Colon (tissue), 2 donors: ENCODE measurements around the gene HSF4.

Source experiments
- FAIRE-seq: peaks from 2 replicates; lab custom pipeline; 2012; peaks lifted over from hg19 to GRCh38; lab: Jason Lieb, UNC
- donor health status: control.
- donor health status: control.

The HSF4 gene

DNA sequence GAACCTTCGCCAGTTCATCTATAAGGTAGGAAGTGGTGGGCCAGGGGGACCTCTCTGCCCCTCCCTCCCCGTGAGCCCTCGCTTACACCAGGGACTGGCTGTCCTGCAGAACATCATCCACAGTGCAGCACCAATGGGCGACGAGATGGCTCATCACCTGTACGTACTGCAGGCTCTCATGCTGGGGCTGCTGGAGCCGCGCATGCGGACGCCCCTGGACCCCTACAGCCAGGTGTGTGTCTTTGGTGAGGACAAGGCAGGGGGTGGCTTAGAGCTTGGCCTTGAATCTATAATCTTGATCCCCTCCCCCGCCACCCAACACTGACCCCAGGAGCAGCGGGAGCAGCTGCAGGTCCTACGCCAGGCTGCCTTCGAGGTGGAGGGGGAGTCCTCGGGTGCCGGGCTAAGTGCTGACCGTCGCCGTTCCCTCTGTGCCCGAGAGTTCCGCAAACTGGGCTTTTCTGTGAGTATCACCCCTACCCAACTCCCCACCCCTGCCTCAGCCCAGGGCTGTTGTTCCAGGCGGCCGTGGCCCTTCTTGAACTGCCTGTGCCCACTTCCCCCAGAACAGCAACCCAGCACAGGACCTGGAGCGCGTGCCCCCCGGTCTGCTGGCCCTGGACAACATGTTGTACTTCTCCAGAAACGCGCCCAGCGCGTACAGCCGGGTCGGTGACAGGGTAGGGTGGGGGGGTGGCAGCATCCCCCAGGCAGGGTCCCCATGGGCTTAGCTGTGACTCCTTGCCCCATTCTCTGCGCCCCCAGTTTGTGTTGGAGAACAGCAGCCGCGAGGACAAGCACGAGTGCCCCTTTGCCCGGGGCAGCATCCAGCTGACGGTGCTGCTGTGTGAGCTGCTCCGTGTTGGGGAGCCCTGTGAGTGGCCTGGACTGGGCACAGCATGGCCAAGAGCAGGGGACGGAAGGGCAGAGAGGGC is 37.1 kb downstream of the HSF4 start:
- no peak for FAIRE-seq

DNA sequence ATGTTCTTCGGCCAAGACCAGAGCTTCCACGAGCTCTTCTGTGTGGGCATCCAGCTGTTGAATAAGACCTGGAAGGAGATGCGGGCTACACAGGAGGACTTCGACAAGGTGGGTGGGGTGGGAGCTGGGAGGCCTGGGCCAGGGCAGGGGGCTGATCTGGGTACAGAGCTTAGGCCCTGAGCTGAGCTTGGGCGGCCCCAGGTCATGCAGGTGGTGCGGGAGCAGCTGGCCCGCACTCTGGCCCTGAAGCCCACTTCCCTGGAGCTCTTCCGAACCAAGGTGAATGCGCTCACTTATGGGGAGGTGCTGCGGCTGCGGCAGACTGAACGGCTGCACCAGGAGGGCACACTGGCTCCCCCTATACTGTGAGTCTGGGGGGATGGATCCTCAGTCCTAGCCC is 37.9 kb downstream of the HSF4 start:
- FAIRE-seq: no peak

DNA sequence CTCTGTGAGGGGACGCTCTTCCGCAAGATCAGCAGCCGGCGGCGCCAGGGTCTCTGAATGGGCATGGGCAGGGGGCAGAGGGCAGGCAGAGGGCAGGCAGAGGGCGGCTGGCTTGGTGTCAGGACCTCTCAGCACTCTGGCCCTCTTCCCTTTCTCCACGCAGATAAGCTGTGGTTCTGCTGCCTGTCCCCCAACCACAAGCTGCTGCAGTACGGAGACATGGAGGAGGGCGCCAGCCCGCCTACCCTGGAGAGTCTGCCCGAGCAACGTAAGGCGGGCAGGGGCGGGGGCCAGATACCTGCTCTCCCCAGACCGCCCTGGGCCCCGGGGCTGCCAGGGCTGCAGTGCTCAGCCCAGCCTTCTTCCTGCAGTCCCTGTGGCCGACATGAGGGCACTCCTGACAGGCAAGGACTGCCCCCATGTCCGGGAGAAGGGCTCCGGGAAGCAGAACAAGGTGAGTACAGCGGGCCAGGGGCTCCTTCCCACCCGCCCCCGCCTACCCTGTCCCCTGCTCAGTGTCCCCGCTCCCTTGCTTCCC is 38.5 kb downstream of the HSF4 start:
- no peak for FAIRE-seq

DNA sequence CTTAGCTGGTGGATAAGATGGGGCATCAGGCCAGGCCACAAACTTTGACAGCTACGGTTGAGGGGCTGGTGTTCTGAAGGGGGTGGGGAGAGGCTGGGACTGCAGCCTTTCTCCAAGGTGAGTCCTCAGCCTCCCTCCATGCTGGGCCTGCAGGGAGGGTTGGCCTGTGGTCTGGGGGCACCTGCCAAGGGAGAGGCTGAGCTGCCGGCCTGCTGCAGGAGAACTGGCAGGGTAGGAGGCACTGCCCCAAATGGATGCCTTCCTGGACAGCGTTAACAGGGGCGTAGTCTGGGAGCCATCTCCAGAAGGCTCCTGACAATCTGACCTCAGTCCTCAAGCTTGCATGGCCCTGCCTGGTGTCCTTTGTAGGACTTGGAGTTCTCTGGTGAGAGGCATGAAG is 39.5 kb downstream of the HSF4 start:
- FAIRE-seq: no peak

DNA sequence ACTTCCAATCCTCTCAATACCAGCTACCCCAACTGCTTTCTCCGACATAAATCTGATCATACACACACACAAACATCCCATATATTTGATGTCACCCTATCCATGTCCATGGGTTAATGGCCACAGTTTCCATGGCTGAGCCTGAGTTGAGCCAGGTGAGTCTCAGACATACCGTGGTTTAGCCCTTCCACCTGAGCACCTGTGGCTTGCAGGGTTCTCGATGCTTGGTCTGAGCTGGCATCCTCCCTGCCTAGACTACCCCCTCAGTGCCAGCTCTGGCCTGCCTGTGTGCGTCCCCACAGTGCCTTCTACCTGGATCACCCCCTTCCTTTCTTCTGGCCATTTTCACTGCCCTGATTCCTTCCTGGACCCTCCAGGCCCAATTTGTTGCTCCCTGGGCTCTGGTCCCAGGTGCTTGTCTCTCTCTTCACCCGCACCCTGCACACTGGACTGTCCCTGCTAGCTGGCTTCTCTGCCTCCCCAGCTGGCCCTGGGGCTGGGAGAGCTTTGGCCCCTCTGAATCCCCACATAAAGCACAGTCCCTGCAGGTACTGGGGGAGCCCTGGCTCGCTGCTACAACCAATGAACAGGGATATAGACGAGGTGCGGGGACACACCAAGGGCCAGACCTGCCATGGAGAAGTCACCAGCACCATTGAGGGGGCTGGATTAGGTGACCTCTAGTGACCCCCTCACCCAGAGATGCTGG is 41.7 kb downstream of the HSF4 start:
- no peak for FAIRE-seq

DNA sequence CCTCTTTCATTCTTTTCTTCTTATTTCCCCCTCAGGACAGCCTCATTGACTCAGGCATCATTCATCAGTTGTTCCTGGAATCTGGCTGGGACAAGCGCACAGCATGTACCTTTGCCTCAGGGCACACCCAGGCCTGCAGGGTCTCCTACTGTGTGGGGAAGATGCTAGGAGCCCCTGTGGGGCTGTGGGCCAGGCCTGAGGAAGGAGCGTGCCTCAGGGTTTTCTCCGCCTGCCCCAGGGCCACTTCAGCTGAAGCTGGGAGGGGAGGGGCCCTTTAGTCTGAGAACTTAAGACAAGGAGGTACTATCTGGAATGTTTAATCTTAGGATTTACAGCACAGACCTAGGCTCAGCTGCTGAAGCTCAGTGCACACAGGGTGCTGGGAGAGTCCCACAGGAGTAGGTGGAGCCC is 42.3 kb downstream of the HSF4 start:
- FAIRE-seq: no peak

DNA sequence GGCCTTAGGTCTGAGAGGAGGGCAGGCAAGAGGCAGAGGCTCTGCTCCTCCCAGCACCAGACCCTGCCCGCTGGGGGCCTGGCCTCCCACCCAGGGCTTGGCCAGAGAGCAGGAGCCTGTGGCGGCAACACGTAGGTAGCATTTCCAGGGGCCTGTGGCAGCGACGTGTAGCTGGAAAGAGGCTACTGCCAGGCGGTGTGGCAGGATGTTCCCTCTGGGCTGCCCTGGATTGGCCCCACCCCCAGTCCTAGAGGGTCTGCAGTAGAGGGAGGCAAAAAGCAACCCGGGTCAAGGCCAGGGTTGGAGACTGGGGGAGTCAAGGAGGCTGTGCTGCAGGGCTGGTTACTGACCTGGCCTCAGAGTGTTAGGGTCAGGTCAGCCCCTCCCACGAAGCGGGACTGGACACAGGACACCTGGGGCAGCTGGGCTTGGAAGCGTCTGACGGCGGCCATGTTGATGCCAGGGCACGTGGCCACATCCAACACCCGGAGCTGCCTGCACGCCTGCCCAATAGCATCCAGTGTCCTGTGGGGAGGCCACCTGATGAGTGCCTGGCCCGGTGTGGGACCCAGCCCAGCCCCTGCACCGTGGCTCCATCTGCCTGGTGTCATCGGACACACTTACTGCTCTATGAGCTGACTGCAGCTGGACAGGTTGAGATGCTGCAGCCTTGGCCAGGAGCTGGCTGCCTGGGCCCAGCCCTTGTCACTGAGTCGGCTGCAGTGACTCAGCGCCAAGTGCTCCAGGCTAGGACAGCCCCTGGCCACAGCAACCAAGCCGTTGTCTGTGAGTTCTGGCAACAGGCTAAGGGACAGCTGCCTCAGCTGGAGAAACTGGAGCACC is 42.9 kb downstream of the HSF4 start:
- FAIRE-seq: no peak

DNA sequence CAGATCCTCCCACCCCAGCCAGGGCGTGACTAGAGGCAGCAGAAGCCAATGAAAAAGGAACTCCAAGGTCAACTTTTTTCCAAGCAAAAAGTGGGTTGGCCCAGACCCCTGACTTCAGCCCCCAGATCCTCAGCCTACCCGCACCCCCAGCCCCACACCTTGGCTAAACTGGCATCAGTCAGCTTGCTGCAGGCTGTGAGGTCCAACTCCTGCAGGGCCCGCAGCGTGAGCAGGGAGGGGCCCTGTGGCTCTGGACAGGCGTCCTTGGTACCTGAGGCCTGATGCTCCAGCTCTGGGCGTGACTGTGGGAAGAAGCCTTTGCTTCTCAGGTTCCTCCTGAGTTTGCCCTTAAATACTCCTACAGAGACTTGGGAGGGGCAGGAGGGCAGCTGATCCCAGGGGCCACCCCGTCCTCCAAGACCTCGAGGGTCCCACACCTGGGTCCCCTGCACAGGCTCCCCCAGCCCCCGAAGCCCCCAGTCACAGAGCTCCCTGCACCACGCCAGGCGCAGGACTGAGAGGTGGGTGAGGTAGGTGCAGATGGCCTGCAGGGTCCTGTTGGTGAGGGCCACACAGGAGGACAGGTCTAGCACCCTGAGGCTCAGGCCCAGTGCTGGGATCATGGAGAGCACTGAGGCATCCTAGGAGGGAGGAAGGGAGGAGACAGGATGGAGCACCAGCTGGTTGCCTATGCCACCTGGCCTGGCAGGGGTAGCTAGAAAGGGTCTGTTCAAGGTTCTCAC is 43.8 kb downstream of the HSF4 start:
- no peak for FAIRE-seq

DNA sequence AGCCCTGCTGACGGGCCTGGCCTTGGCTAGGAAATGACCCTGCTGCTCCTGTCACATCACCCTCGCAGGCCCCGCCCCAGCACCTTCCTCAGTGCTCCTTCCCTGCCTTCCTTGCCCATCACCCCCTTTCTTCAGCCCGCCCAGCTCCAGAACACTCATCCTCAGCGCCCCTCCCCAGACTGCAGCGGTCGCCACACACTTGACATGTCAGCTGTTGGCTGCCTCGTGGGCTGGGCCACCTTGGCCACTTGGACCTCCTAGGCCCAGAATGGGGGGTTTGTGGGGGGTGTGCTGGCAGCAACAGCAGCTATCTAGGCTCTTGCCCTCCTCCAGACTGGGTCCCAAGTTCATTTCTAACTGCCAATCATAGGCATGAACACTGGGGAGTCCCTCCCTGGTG is 45.0 kb downstream of the HSF4 start:
- no peak for FAIRE-seq

DNA sequence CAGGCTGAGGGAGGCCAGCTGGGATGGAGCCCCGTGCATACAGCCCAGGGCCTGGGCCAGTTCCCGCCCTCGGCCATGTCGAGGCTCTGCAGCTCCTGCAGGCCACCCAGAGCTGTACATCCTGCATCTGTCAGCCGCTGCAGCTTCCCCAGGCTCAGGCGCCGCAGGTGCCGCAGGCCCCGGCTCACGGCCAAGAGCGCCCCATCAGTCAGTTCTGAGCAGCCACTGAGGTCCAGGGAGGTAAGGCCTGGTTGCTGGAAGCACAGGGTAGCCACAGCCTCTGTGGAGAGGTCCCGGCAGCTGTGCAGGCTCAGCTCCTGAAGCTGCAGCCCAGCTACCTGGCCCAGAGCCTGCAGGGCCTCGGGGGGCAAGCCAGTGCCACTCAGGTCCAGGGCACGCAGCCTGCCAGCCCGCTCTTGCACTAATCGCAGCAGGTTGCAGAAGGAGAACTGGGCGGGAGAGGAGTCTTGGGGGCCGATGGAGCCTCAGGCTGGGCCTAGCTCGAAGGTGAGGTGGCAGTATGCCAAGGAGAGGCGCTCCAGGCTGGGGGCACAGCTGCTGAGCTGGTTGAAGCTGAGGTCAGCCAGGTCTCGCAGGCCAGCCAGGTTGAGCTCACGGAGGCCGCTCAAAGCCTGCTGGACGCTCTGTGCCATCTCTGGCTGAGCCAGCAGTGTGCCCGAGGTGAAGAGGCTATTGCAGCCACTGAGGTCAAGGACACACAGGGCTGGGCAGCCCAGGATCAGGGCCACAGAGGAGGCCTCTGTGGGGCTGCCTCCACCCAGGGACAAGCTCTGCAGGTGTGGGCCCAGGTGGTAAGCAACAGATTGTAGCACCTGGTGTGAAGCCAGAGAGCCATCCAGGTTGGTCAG is 45.8 kb downstream of the HSF4 start:
- no peak for FAIRE-seq

DNA sequence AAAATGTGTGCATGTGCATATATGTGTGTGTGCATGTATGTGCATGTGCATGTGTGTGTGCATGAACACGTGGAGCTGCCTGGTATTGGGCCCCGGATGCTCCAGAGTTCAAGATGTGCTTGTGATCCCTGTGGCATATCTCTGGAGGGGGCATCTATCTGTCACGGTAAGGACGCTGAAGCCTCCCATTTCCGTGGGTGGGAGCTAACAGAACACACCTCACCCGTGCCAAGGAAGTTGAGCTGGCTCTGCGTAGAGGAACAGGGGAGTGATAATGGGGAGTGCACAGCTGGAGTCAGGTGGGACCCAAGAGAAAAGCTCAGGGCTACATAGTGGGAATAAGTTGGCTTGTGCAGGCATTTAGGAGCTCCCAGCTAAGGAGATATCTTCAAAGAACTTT is 47.1 kb downstream of the HSF4 start:
- no peak for FAIRE-seq

DNA sequence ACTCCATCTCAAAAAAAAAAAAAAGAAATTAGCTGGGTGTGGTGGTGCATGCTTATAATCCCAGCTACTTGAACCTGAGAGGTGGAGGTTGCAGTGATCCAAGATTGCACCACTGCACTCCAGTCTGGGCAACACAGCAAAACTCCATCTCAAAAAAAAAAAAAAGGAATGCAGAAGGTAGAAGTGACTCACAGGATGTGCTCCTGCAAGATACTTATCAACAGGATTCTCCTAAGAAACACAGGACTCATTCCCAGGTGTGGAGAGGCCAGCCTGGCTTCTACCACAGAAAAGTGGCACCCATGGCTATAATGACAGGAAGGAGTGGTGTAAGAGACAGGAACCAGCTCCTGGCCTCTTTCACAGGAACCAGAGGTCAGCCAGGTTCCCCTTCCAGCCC is 48.2 kb downstream of the HSF4 start:
- no peak for FAIRE-seq

DNA sequence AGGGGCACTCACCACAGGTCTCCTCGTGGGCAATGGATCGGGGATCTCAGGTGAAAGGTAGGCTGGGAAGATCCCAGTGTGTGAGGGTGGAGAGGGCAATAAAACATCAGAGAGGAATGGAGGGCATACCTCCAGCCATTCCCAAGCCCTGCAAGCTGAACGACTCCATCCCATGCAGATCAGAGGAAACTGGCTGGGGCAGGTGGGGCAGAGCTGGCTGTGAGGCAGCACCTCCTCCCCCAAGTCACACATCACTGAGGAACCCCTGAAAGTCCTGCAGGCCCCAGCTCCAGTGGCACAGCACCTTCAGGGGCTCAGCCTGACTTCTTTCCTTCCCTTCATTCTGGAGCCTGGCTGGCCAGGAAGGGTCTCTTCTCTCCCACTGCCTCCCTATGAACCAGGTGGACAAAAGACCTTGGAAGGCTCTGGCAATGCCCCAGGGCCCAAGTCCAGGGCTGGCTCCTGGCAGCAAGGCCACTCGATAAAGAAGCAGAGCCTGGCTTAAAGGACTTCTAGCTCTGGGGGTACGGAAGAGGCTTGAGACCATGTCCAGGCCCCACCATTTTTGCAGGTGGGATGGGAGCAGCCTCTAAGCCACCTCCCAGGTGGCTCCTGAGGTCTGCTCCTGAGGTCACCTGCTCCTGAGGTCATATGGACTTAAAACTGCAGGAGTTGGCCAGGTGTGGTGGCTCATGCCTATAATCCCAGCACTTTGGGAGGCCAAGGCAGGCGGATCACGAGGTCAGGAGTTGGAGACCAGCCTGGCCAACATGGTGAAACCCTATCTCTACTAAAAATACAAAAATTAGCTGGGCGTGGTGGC is 48.9 kb downstream of the HSF4 start:
- FAIRE-seq: no peak

DNA sequence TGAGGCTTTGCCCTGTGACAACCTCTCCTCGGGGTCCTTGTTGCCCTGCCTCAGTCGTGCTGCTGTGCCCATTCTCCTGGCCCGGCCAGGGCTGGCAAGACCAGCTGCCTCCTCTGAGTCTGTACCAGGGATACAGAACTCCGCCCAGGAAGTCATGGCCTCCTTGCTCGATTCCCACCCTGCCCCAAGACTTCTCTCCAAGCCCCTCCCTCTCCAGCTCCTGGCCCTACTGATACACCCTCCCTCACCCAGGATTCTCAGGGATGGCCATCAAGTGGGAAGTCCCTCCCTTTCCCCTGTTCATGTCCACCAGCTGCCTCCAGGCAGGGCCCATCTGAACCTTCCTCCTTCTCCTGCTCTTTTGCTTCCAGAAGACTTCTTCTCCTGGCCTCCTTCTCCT is 51.2 kb downstream of the HSF4 start:
- no peak for FAIRE-seq

DNA sequence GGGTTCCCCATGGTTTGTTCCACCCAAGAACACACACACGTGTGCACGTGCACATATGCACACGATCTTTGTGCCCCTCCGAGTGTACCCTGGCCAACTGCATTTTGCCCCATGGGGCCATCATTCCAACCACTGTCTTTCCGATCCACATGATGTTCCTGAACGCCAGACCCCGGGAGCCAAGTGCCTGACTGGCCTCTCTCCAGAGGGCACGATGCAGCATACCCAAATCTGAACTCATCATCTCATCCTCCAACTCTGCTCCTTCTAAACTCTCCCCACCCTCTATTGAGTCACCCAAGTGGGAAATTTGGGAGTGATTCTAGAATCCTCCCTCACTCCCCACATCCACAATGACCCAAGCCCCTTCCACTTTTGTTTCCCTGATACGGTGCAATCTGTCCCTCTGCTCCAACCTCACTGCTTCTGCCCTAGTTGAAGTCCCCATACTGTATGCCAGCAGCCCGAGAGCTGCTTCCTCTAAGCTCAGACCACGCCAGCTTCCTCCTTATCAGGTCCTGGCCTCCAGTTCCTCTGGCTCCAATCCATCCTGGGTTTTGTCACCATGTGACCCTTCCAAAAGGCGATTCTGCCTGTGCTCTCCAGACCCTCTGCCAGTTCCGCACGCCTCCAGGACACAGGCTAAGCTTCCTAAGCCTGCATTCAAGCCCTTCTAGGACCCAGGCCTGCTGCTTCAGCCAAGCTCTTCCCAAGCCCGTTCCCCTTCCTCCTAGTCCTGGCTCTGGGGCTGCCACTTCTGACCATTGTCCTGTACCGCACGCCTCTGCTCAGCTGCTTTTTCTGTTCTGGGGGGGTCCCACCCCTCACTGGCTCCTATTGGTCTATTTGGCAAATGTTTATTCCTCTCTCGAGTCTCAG is 52.3 kb downstream of the HSF4 start:
- FAIRE-seq: no peak
